Measurements from ENCODE around the gene HIVEP3.

Gene HIVEP3

GRCh38 chr1:41838266-41838665, 80.5 kb downstream of the HIVEP3 start:
- Histone ChIP-seq H3K9ac (ENCODE audit: low read depth, low read length) (no peak overlapping the region), H3K4me3 (ENCODE audit: low read depth in 1 of 2, low read length in 2 of 2) (no peak overlapping the region), H3K4me1 (ENCODE audit: insufficient read depth, low read length) (peaks cover 3% of the 10 kb centered on the region; the same call in 1 of the 2 replicates), H3K36me3 (ENCODE audit: insufficient read depth, low read length) (peaks cover 63% of the 10 kb centered on the region), H3K27me3 (ENCODE audit: insufficient read depth, low read length, poor library complexity) (no peaks in the 10 kb centered on the region), H4K20me1 (ENCODE audit: insufficient read depth, low read length) (peaks cover 84% of the 10 kb centered on the region), H3K9me3 (ENCODE audit: insufficient read depth, low read length, severe bottlenecking) (no peaks in the 10 kb centered on the region), H3K27ac (ENCODE audit: low read length) (0 out of 2 replicates have a peak overlapping the region, but pooled peaks have one; percentile 19), H2AFZ (ENCODE audit: low read depth, low read length) (no peak overlapping the region), H3K4me2 (ENCODE audit: insufficient read depth, low read length) (no peak overlapping the region), H3K79me2 (ENCODE audit: insufficient read depth, low read length) (peaks cover 97% of the 10 kb centered on the region)
- no peak for DNase-seq
- no peak for ATAC-seq (ENCODE audit: insufficient read depth, low read depth)
- no peak for TF ChIP-seq EZH2 (IDR thresholded peaks at IDR 0.05; ENCODE audit: borderline replicate concordance, low read depth, low read length, severe bottlenecking)
- TF ChIP-seq CTCF (IDR thresholded peaks at IDR 0.05; ENCODE audit: borderline replicate concordance, extremely low read depth, low read length, poor library complexity, severe bottlenecking), result no peak

GRCh38 chr1:41837691-41838090, 81.0 kb downstream of the HIVEP3 start:
- H2AFZ ChIP-seq (ENCODE audit: low read depth, low read length), result no peak overlapping the region
- no peak overlapping the region for H3K9ac ChIP-seq (ENCODE audit: low read depth, low read length)
- H3K27me3 ChIP-seq (ENCODE audit: insufficient read depth, low read length, poor library complexity), result no peaks in the 10 kb centered on the region
- H3K4me1 ChIP-seq (ENCODE audit: insufficient read depth, low read length), result peaks cover 3% of the 10 kb centered on the region; the same call in 1 of the 2 replicates
- H4K20me1 ChIP-seq (ENCODE audit: insufficient read depth, low read length), result peaks cover 84% of the 10 kb centered on the region
- H3K79me2 ChIP-seq (ENCODE audit: insufficient read depth, low read length), result peaks cover 97% of the 10 kb centered on the region
- no peak overlapping the region for H3K4me3 ChIP-seq (ENCODE audit: low read depth in 1 of 2, low read length in 2 of 2)
- H3K36me3 ChIP-seq (ENCODE audit: insufficient read depth, low read length), result peaks cover 58% of the 10 kb centered on the region
- H3K9me3 ChIP-seq (ENCODE audit: insufficient read depth, low read length, severe bottlenecking), result no peaks in the 10 kb centered on the region
- no peak overlapping the region for H3K4me2 ChIP-seq (ENCODE audit: insufficient read depth, low read length)
- DNase-seq (no peak), ATAC-seq (ENCODE audit: insufficient read depth, low read depth) (no peak)
- peak overlapping the region; percentile 37; the same call in 1 of the 2 replicates for H3K27ac ChIP-seq (ENCODE audit: low read length)
- no peak for TF ChIP-seq EZH2 (IDR thresholded peaks at IDR 0.05; ENCODE audit: borderline replicate concordance, low read depth, low read length, severe bottlenecking)

GRCh38 chr1:41835485-41835884, 83.2 kb downstream of the HIVEP3 start:
- peaks cover 49% of the 10 kb centered on the region for H3K36me3 ChIP-seq (ENCODE audit: insufficient read depth, low read length)
- H3K27ac ChIP-seq (ENCODE audit: low read length), result no peak overlapping the region
- TF ChIP-seq CTCF (IDR thresholded peaks at IDR 0.05; ENCODE audit: borderline replicate concordance, extremely low read depth, low read length, poor library complexity, severe bottlenecking), result no peak
- no peak for TF ChIP-seq EZH2 (IDR thresholded peaks at IDR 0.05; ENCODE audit: borderline replicate concordance, low read depth, low read length, severe bottlenecking)
- ATAC-seq (ENCODE audit: insufficient read depth, low read depth) (no peak), DNase-seq (no peak)
- H3K9me3 ChIP-seq (ENCODE audit: insufficient read depth, low read length, severe bottlenecking), result no peaks in the 10 kb centered on the region
- H3K4me1 ChIP-seq (ENCODE audit: insufficient read depth, low read length), result no peaks in the 10 kb centered on the region
- H2AFZ ChIP-seq (ENCODE audit: low read depth, low read length), result no peak overlapping the region
- H3K4me2 ChIP-seq (ENCODE audit: insufficient read depth, low read length), result no peak overlapping the region
- no peak overlapping the region for H3K9ac ChIP-seq (ENCODE audit: low read depth, low read length)
- H3K27me3 ChIP-seq (ENCODE audit: insufficient read depth, low read length, poor library complexity), result no peaks in the 10 kb centered on the region
- peaks cover 97% of the 10 kb centered on the region for H3K79me2 ChIP-seq (ENCODE audit: insufficient read depth, low read length)
- peaks cover 85% of the 10 kb centered on the region for H4K20me1 ChIP-seq (ENCODE audit: insufficient read depth, low read length)
- H3K4me3 ChIP-seq (ENCODE audit: low read depth in 1 of 2, low read length in 2 of 2), result no peak overlapping the region

GRCh38 chr1:41833519-41834000, 85.2 kb downstream of the HIVEP3 start:
- DNase-seq (no peak), ATAC-seq (ENCODE audit: insufficient read depth, low read depth) (no peak)
- H3K9me3 ChIP-seq (ENCODE audit: insufficient read depth, low read length, severe bottlenecking), result no peaks in the 10 kb centered on the region
- no peaks in the 10 kb centered on the region for H3K4me1 ChIP-seq (ENCODE audit: insufficient read depth, low read length)
- H4K20me1 ChIP-seq (ENCODE audit: insufficient read depth, low read length), result peaks cover 80% of the 10 kb centered on the region
- peaks cover 97% of the 10 kb centered on the region for H3K79me2 ChIP-seq (ENCODE audit: insufficient read depth, low read length)
- H3K4me3 ChIP-seq (ENCODE audit: low read depth in 1 of 2, low read length in 2 of 2), result no peak overlapping the region
- H3K27ac ChIP-seq (ENCODE audit: low read length), result peak overlapping the region; percentile 29; the same call in 1 of the 2 replicates
- H2AFZ ChIP-seq (ENCODE audit: low read depth, low read length), result no peak overlapping the region
- TF ChIP-seq EZH2 (IDR thresholded peaks at IDR 0.05; ENCODE audit: borderline replicate concordance, low read depth, low read length, severe bottlenecking) (no peak), CTCF (IDR thresholded peaks at IDR 0.05; ENCODE audit: borderline replicate concordance, extremely low read depth, low read length, poor library complexity, severe bottlenecking) (no peak)
- H3K9ac ChIP-seq (ENCODE audit: low read depth, low read length), result no peak overlapping the region
- H3K36me3 ChIP-seq (ENCODE audit: insufficient read depth, low read length), result peaks cover 36% of the 10 kb centered on the region
- no peaks in the 10 kb centered on the region for H3K27me3 ChIP-seq (ENCODE audit: insufficient read depth, low read length, poor library complexity)
- no peak overlapping the region for H3K4me2 ChIP-seq (ENCODE audit: insufficient read depth, low read length)

All from DND-41 (cell line).